Astrocyte (in vitro differentiated cells and primary cell): ENCODE data around the gene MIPOL1.
"Not testable (repeated sequence)": the region's sequence is repeated elsewhere in the genome, so short reads cannot be mapped to it uniquely, and the experiment has no call there.

Experiments used
- EZH2 ChIP-seq: IDR thresholded peaks from 2 replicates; pipeline ENCODE4 v1.6.1; 2012; ENCODE audit warnings: mild to moderate bottlenecking, low read length, inconsistent platforms; ENCODE audit not compliant: insufficient read depth
- TF ChIP-seq, protein P1 (sequence below): IDR thresholded peaks from 2 replicates; pipeline ENCODE4 v1.5.1; 2011; ENCODE audit warnings: low read depth, mild to moderate bottlenecking, inconsistent platforms, low read length, moderate library complexity; ENCODE audit not compliant: insufficient read depth

- TF ChIP-seq, protein P1, sequence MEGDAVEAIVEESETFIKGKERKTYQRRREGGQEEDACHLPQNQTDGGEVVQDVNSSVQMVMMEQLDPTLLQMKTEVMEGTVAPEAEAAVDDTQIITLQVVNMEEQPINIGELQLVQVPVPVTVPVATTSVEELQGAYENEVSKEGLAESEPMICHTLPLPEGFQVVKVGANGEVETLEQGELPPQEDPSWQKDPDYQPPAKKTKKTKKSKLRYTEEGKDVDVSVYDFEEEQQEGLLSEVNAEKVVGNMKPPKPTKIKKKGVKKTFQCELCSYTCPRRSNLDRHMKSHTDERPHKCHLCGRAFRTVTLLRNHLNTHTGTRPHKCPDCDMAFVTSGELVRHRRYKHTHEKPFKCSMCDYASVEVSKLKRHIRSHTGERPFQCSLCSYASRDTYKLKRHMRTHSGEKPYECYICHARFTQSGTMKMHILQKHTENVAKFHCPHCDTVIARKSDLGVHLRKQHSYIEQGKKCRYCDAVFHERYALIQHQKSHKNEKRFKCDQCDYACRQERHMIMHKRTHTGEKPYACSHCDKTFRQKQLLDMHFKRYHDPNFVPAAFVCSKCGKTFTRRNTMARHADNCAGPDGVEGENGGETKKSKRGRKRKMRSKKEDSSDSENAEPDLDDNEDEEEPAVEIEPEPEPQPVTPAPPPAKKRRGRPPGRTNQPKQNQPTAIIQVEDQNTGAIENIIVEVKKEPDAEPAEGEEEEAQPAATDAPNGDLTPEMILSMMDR, result not testable (repeated sequence)
- TF ChIP-seq EZH2, result not testable (repeated sequence)
Observed at GRCh38 chr14:37180886-37181285, 16.9 kb upstream of the MIPOL1 start.
